H9 (cell line): ENCODE data around the gene TMEM39A. TPM values are rescaled to one million over a fixed set of nuclear protein-coding genes. Genes with fewer than 3 reads are reported as not detected.

ENCODE experiments used
- DNase-seq: peaks from one replicate; pipeline ENCODE4 v3.0.0-alpha.2; 2017
- H2AFZ ChIP-seq: one replicate; pipeline ENCODE4 v1.6.1; 2013; ENCODE audit warnings: mild to moderate bottlenecking, low read length, control low read depth, moderate library complexity
- H2AK5ac ChIP-seq: 2 replicates; pipeline ENCODE4 v1.6.1; 2013; ENCODE audit warnings: low read length, control low read depth, mixed read lengths; ENCODE audit not compliant: insufficient read length
- H2BK120ac ChIP-seq: one replicate; pipeline ENCODE4 v1.6.1; 2013; ENCODE audit warnings: low read depth, mild to moderate bottlenecking, low read length, control low read depth, inconsistent platforms; ENCODE audit not compliant: poor library complexity, severe bottlenecking
- H2BK12ac ChIP-seq: 2 replicates; pipeline ENCODE4 v1.6.1; 2013; ENCODE audit warnings: low read length, control low read depth, mixed read lengths, low read depth; ENCODE audit not compliant: insufficient read length
- H2BK15ac ChIP-seq: 2 replicates; pipeline ENCODE4 v1.6.1; 2013; ENCODE audit warnings: low read depth, low read length, control low read depth
- H2BK20ac ChIP-seq: one replicate; pipeline ENCODE4 v1.6.1; 2013; ENCODE audit warnings: low read depth, mild to moderate bottlenecking, low read length, control low read depth, inconsistent platforms; ENCODE audit not compliant: poor library complexity, severe bottlenecking
- H2BK5ac ChIP-seq: 2 replicates; pipeline ENCODE4 v1.6.1; 2013; ENCODE audit warnings: low read length, control low read depth, mixed read lengths; ENCODE audit not compliant: insufficient read length
- H3K14ac ChIP-seq: 2 replicates; pipeline ENCODE4 v1.6.1; 2013; ENCODE audit warnings: low read length, control low read depth; ENCODE audit not compliant: insufficient read depth
- H3K18ac ChIP-seq: 2 replicates; pipeline ENCODE4 v1.6.1; 2013; ENCODE audit warnings: low read depth, mild to moderate bottlenecking, mixed read lengths, low read length, control low read depth; ENCODE audit not compliant: insufficient read length
- H3K23ac ChIP-seq: 2 replicates; pipeline ENCODE4 v1.6.1; 2013; ENCODE audit warnings: low read length, control low read depth, mixed read lengths, low read depth; ENCODE audit not compliant: insufficient read length
- H3K23me2 ChIP-seq: 2 replicates; pipeline ENCODE4 v1.6.1; 2013; ENCODE audit warnings: low read depth, mild to moderate bottlenecking, mixed read lengths, low read length, control low read depth; ENCODE audit not compliant: insufficient read length, poor library complexity, severe bottlenecking
- H3K27ac ChIP-seq: 2 replicates; pipeline ENCODE4 v1.5.1; 2013; ENCODE audit warnings: low read length, control low read depth, mixed read lengths, low read depth; ENCODE audit not compliant: insufficient read length
- H3K27me3 ChIP-seq: 2 replicates; pipeline ENCODE4 v1.6.1; 2013; ENCODE audit warnings: low read length, control low read depth, inconsistent platforms; ENCODE audit not compliant: insufficient read depth
- H3K4ac ChIP-seq: 2 replicates; pipeline ENCODE4 v1.6.1; 2013; ENCODE audit warnings: low read depth, mild to moderate bottlenecking, control low read depth, inconsistent platforms, low read length, moderate library complexity
- H3K4me1 ChIP-seq: 2 replicates; pipeline ENCODE4 v1.6.1; 2013; ENCODE audit warnings: low read length, control low read depth, inconsistent platforms; ENCODE audit not compliant: insufficient read depth
- H3K4me2 ChIP-seq: 2 replicates; pipeline ENCODE4 v1.6.1; 2013; ENCODE audit warnings: low read length, control low read depth, mixed read lengths; ENCODE audit not compliant: insufficient read length, insufficient read depth
- H3K56ac ChIP-seq: 2 replicates; pipeline ENCODE4 v1.6.1; 2013; ENCODE audit warnings: low read depth, mild to moderate bottlenecking, mixed read lengths, low read length, control low read depth; ENCODE audit not compliant: insufficient read length
- H3K79me1 ChIP-seq: 2 replicates; pipeline ENCODE4 v1.6.1; 2013; ENCODE audit warnings: low read depth, mild to moderate bottlenecking, moderate library complexity, low read length, control low read depth, inconsistent platforms; ENCODE audit not compliant: insufficient read depth, poor library complexity, severe bottlenecking
- H3K79me2 ChIP-seq: 2 replicates; pipeline ENCODE4 v1.6.1; 2013; ENCODE audit warnings: low read length, control low read depth, inconsistent platforms; ENCODE audit not compliant: insufficient read depth
- H3K9ac ChIP-seq: 2 replicates; pipeline ENCODE4 v1.6.1; 2013; ENCODE audit warnings: low read length, control low read depth, mixed read lengths; ENCODE audit not compliant: insufficient read length; ENCODE audit errors: extremely low read depth
- H3K9me3 ChIP-seq: one replicate; pipeline ENCODE4 v1.6.1; 2013; ENCODE audit warnings: low read depth, low read length, inconsistent platforms; ENCODE audit not compliant: control insufficient read depth
- H3T11ph ChIP-seq: one replicate; pipeline ENCODE4 v1.6.1; 2013; ENCODE audit warnings: mild to moderate bottlenecking, low read length, control low read depth, inconsistent platforms
- H4K20me1 ChIP-seq: one replicate; pipeline ENCODE4 v1.6.1; 2013; ENCODE audit not compliant: control insufficient read depth, insufficient read length, insufficient read depth
- H4K5ac ChIP-seq: 2 replicates; pipeline ENCODE4 v1.6.1; 2013; ENCODE audit warnings: low read depth, mild to moderate bottlenecking, mixed read lengths, low read length, control low read depth; ENCODE audit not compliant: insufficient read length
- H4K8ac ChIP-seq: replicated peaks from 2 replicates; pipeline ENCODE4 v1.6.1; 2013; ENCODE audit warnings: low read length, control low read depth, mixed read lengths, low read depth; ENCODE audit not compliant: insufficient read length
- H4K91ac ChIP-seq: 2 replicates; pipeline ENCODE4 v1.6.1; 2013; ENCODE audit warnings: low read depth, mild to moderate bottlenecking, moderate library complexity, mixed read lengths, low read length, control low read depth; ENCODE audit not compliant: insufficient read length
- H3K27ac Mint-ChIP-seq, 3 experiments: 2 replicates in 2 of 3; 3 replicates in 1 of 3; pipeline ENCODE4 v1.8.0; 2020 to 2021; ENCODE audit warnings: mixed read lengths in 3 of 3, mild to moderate bottlenecking in 1 of 3, moderate library complexity in 1 of 3
- H3K27me3 Mint-ChIP-seq: 2 replicates; pipeline ENCODE4 v1.8.0; 2021; ENCODE audit warnings: low read depth, mild to moderate bottlenecking, moderate library complexity, mixed read lengths
- H3K36me3 Mint-ChIP-seq, 3 experiments: 2 replicates in 2 of 3; 3 replicates in 1 of 3; pipeline ENCODE4 v1.8.0; 2020 to 2021; ENCODE audit warnings: low read depth in 3 of 3, mixed read lengths in 3 of 3; ENCODE audit not compliant: insufficient read depth in 1 of 3
- H3K4me1 Mint-ChIP-seq, 2 experiments: 2 replicates each; pipeline ENCODE4 v1.8.0; 2020; ENCODE audit warnings: mixed read lengths in 2 of 2
- H3K4me3 Mint-ChIP-seq, 2 experiments: 2 replicates in 1 of 2; 3 replicates in 1 of 2; pipeline ENCODE4 v1.8.0; 2020 to 2021; ENCODE audit warnings: mild to moderate bottlenecking in 2 of 2, mixed read lengths in 2 of 2, moderate library complexity in 1 of 2
- H3K9me3 Mint-ChIP-seq, 2 experiments: 2 replicates in 1 of 2; 3 replicates in 1 of 2; pipeline ENCODE4 v1.8.0; 2020; ENCODE audit warnings: mild to moderate bottlenecking in 2 of 2, mixed read lengths in 2 of 2, moderate library complexity in 1 of 2
- whole genome bisulfite sequencing: extraction: QIAGEN DNeasy Blood & Tissue Kit; methylation state at CpG from one replicate; pipeline ENCODE4 v1.1.7; 2013; ENCODE audit warnings: missing lambda C conversion rate, low lambda C conversion rate, mixed read lengths; ENCODE audit not compliant: insufficient read length; ENCODE audit errors: extremely low coverage; 5-methylcytosine and 5-hydroxymethylcytosine counted together
- total RNA-seq: library from RNA; stranded (reverse); gene quantifications from 2 replicates; pipeline ENCODE4 v1.2.1, GENCODE V29; 2021
- TF ChIP-seq, protein P1 (sequence below): fragments of 200-600 bp; sonication (generic); conservative IDR thresholded peaks from 3 replicates; pipeline ENCODE4 v1.8.0; 2021; ENCODE audit warnings: antibody characterized with exemption, mild to moderate bottlenecking

The TMEM39A gene
- total RNA-seq, 1 experiment from 2014 or later = 45.0 TPM

DNA sequence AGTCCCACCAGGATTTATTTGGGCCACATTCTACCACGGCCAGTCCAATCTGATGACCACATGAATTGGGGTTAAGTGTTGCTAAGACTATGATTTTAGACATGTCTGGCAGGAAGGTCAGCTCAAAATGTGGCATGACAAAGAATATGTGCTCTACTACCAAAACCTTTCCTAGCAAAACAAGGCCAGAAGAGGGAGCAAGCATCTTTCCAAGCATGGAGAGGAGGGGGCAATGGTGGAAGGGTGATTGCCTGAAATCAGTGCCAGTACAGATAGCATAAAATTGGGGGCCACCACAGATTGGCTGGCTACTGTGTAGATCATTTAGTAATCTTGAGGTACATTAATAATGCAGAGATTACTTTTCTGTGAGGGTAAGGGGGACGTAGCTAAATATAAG, 43.2 kb downstream of the TMEM39A start:
- H3K36me3 Mint-ChIP-seq = peaks cover 0 to 8% (median 8%) of the 10 kb centered on the region in 3 experiments; a peak in 3 of 7 replicates
- H3K9me3 Mint-ChIP-seq = peaks cover 9 to 10% of the 10 kb centered on the region in 2 experiments
- Histone ChIP-seq H2BK120ac (no peak overlapping the region), H3K27ac (no peak overlapping the region), H2BK5ac (no peak overlapping the region), H3K56ac (no peak overlapping the region), H3K27me3 (no peaks in the 10 kb centered on the region), H3T11ph (no peak overlapping the region), H3K14ac (no peak overlapping the region), H2BK20ac (no peak overlapping the region), H3K23me2 (no peaks in the 10 kb centered on the region), H2AK5ac (no peak overlapping the region), H3K18ac (no peak overlapping the region), H3K79me2 (no peaks in the 10 kb centered on the region), H2BK15ac (no peak overlapping the region), H3K9ac (no peak overlapping the region), H3K79me1 (no peaks in the 10 kb centered on the region), H3K4me2 (no peak overlapping the region), H3K4ac (no peak overlapping the region), H3K9me3 (no peaks in the 10 kb centered on the region), H2AFZ (no peak overlapping the region), H4K20me1 (no peaks in the 10 kb centered on the region), H3K4me1 (no peaks in the 10 kb centered on the region), H4K5ac (no peak overlapping the region), H4K91ac (no peak overlapping the region), H3K23ac (no peak overlapping the region), H2BK12ac (no peak overlapping the region), H4K8ac (no peak overlapping the region)
- DNase-seq = peak; percentile 34
- H3K4me3 Mint-ChIP-seq = no peak overlapping the region
- H3K4me1 Mint-ChIP-seq = no peaks in the 10 kb centered on the region
- TF ChIP-seq, protein P1, sequence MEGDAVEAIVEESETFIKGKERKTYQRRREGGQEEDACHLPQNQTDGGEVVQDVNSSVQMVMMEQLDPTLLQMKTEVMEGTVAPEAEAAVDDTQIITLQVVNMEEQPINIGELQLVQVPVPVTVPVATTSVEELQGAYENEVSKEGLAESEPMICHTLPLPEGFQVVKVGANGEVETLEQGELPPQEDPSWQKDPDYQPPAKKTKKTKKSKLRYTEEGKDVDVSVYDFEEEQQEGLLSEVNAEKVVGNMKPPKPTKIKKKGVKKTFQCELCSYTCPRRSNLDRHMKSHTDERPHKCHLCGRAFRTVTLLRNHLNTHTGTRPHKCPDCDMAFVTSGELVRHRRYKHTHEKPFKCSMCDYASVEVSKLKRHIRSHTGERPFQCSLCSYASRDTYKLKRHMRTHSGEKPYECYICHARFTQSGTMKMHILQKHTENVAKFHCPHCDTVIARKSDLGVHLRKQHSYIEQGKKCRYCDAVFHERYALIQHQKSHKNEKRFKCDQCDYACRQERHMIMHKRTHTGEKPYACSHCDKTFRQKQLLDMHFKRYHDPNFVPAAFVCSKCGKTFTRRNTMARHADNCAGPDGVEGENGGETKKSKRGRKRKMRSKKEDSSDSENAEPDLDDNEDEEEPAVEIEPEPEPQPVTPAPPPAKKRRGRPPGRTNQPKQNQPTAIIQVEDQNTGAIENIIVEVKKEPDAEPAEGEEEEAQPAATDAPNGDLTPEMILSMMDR = peak; percentile 63
- no peak overlapping the region; a peak in 1 of 7 replicates for H3K27ac Mint-ChIP-seq
- H3K27me3 Mint-ChIP-seq = 0 out of 2 replicates have a peak, but pooled peaks cover 2% of the 10 kb centered on the region
- no CpG with 5 or more reads among the region's 2 CpGs for WGBS
